Stimulated activated CD4-positive, alpha-beta T cell treated with anti-CD3 and anti-CD28 coated beads, Interleukin-4, amount 100 ng/mL, for 48 hours (primary cell): ENCODE measurements around the gene ASH1L.
"Not testable (repeated sequence)": the region's sequence is repeated elsewhere in the genome, so short reads cannot be mapped to it uniquely, and the experiment has no call there.

ENCODE experiments used
- DNase-seq, 2 donors: peaks; one replicate each; pipeline ENCODE4 v3.0.0-alpha.2; 2020; ENCODE audit warnings: low read depth in 2 of 2

The ASH1L gene

GRCh38 chr1:155561779-155562580 is 623 bp downstream of the ASH1L start:
- peak; percentile 56 to 60 for DNase-seq

GRCh38 chr1:155555915-155556314 is 6.7 kb downstream of the ASH1L start:
- no peak for DNase-seq

GRCh38 chr1:155553349-155553748 is 9.3 kb downstream of the ASH1L start:
- no peak for DNase-seq

GRCh38 chr1:155548706-155549105 is 13.9 kb downstream of the ASH1L start:
- no peak for DNase-seq

- DNase-seq = no peak
Observed at GRCh38 chr1:155540000-155540874, 22.4 kb downstream of the ASH1L start.

- no peak for DNase-seq
Observed at GRCh38 chr1:155537193-155537592, 25.4 kb downstream of the ASH1L start.

- no peak for DNase-seq
Observed at GRCh38 chr1:155531624-155532023, 31.0 kb downstream of the ASH1L start.

- DNase-seq = no peak
Observed at GRCh38 chr1:155529929-155530328, 32.7 kb downstream of the ASH1L start.

GRCh38 chr1:155529109-155529508 is 33.5 kb downstream of the ASH1L start:
- no peak for DNase-seq

- DNase-seq = no peak
Observed at GRCh38 chr1:155527677-155528076, 34.9 kb downstream of the ASH1L start.

- no peak for DNase-seq
Observed at GRCh38 chr1:155526356-155526755, 36.2 kb downstream of the ASH1L start.

GRCh38 chr1:155522069-155522468 is 40.5 kb downstream of the ASH1L start:
- no peak for DNase-seq

GRCh38 chr1:155518484-155518883 is 44.1 kb downstream of the ASH1L start:
- DNase-seq = no peak

- DNase-seq = no peak
Observed at GRCh38 chr1:155514582-155515187, 47.9 kb downstream of the ASH1L start.

GRCh38 chr1:155513300-155513916 is 49.2 kb downstream of the ASH1L start:
- no peak for DNase-seq

GRCh38 chr1:155511385-155511784 is 51.2 kb downstream of the ASH1L start:
- DNase-seq = not testable (repeated sequence)

- no peak for DNase-seq
Observed at GRCh38 chr1:155509064-155509463, 53.5 kb downstream of the ASH1L start.

- no peak for DNase-seq
Observed at GRCh38 chr1:155507945-155508344, 54.7 kb downstream of the ASH1L start.

- not testable (repeated sequence) for DNase-seq
Observed at GRCh38 chr1:155505963-155506362, 56.6 kb downstream of the ASH1L start.

- DNase-seq = no peak
Observed at GRCh38 chr1:155504207-155504606, 58.4 kb downstream of the ASH1L start.

GRCh38 chr1:155499953-155500639 is 62.5 kb downstream of the ASH1L start:
- DNase-seq = no peak
